BLaER1 (cell line): Measurements from ENCODE around the gene CUX1.
A peak's percentile ranks its signal among the peaks of the same experiment; 100 is the strongest.

Experiments
- H3K27ac ChIP-seq: shearing (Covaris generic); formaldehyde crosslinking; 2 replicates; pipeline ENCODE4 v1.8.1; 2022
- H3K27me3 ChIP-seq: shearing (Covaris generic); formaldehyde crosslinking; 2 replicates; pipeline ENCODE4 v1.8.1; 2022
- H3K36me3 ChIP-seq: shearing (Covaris generic); formaldehyde crosslinking; 2 replicates; pipeline ENCODE4 v1.8.1; 2022
- H3K4me1 ChIP-seq: shearing (Covaris generic); formaldehyde crosslinking; 2 replicates; pipeline ENCODE4 v1.8.1; 2022
- H3K4me2 ChIP-seq: shearing (Covaris generic); formaldehyde crosslinking; 2 replicates; pipeline ENCODE4 v1.8.1; 2022
- H3K4me3 ChIP-seq: shearing (Covaris generic); formaldehyde crosslinking; 2 replicates; pipeline ENCODE4 v1.8.1; 2022
- H3K9ac ChIP-seq: shearing (Covaris generic); formaldehyde crosslinking; 2 replicates; pipeline ENCODE4 v1.8.1; 2022
- H3K9me3 ChIP-seq: shearing (Covaris generic); formaldehyde crosslinking; 2 replicates; pipeline ENCODE4 v1.8.1; 2022
- H4K20me1 ChIP-seq: shearing (Covaris generic); formaldehyde crosslinking; 2 replicates; pipeline ENCODE4 v1.8.1; 2022
- Cebpa-rat ChIP-seq: shearing (Covaris generic); IDR thresholded peaks from 2 replicates; pipeline ENCODE4 v1.8.1; 2022

CUX1 gene

GRCh38 chr7:102063690-102064180 lies 246.3 kb downstream of the CUX1 start:
- no peak overlapping the region for H3K4me3 ChIP-seq
- peaks cover 79% of the 10 kb centered on the region for H3K4me1 ChIP-seq
- H3K27me3 ChIP-seq = no peaks in the 10 kb centered on the region
- H3K4me2 ChIP-seq = peak overlapping the region; percentile 75
- H3K27ac ChIP-seq = peak overlapping the region; percentile 81
- peaks cover 21% of the 10 kb centered on the region; the same call in 1 of the 2 replicates for H4K20me1 ChIP-seq
- peaks cover 29% of the 10 kb centered on the region for H3K36me3 ChIP-seq
- no peaks in the 10 kb centered on the region for H3K9me3 ChIP-seq
- H3K9ac ChIP-seq = no peak overlapping the region
- TF ChIP-seq Cebpa-rat = no peak

GRCh38 chr7:102064361-102065025 lies 247.1 kb downstream of the CUX1 start:
- H3K9me3 ChIP-seq = no peaks in the 10 kb centered on the region
- H3K9ac ChIP-seq = no peak overlapping the region
- H4K20me1 ChIP-seq = peaks cover 24% of the 10 kb centered on the region; the same call in 1 of the 2 replicates
- H3K27me3 ChIP-seq = no peaks in the 10 kb centered on the region
- H3K27ac ChIP-seq = peak overlapping the region; percentile 81
- H3K4me3 ChIP-seq = no peak overlapping the region
- H3K4me2 ChIP-seq = peak overlapping the region; percentile 75
- peaks cover 37% of the 10 kb centered on the region for H3K36me3 ChIP-seq
- H3K4me1 ChIP-seq = peaks cover 72% of the 10 kb centered on the region
- TF ChIP-seq Cebpa-rat = no peak

GRCh38 chr7:102065226-102065625 lies 247.8 kb downstream of the CUX1 start:
- H3K27ac ChIP-seq = peak overlapping the region; percentile 81
- no peak overlapping the region for H3K9ac ChIP-seq
- H3K27me3 ChIP-seq = no peaks in the 10 kb centered on the region
- H3K36me3 ChIP-seq = peaks cover 44% of the 10 kb centered on the region
- no peak for TF ChIP-seq Cebpa-rat
- peaks cover 24% of the 10 kb centered on the region; the same call in 1 of the 2 replicates for H4K20me1 ChIP-seq
- no peak overlapping the region for H3K4me3 ChIP-seq
- no peak overlapping the region for H3K4me2 ChIP-seq
- H3K9me3 ChIP-seq = peaks cover 5% of the 10 kb centered on the region; the same call in 1 of the 2 replicates
- H3K4me1 ChIP-seq = peaks cover 65% of the 10 kb centered on the region

- H3K9me3 ChIP-seq = peaks cover 17% of the 10 kb centered on the region
- H3K4me1 ChIP-seq = peaks cover 53% of the 10 kb centered on the region
- H3K4me2 ChIP-seq = peak overlapping the region; percentile 17; the same call in 1 of the 2 replicates
- H3K27ac ChIP-seq = peak overlapping the region; percentile 81
- H4K20me1 ChIP-seq = peaks cover 24% of the 10 kb centered on the region; the same call in 1 of the 2 replicates
- no peaks in the 10 kb centered on the region for H3K27me3 ChIP-seq
- no peak overlapping the region for H3K9ac ChIP-seq
- H3K4me3 ChIP-seq = no peak overlapping the region
- no peak for TF ChIP-seq Cebpa-rat
- H3K36me3 ChIP-seq = peaks cover 57% of the 10 kb centered on the region
Observed at GRCh38 chr7:102066476-102066875, 249.1 kb downstream of the CUX1 start.

GRCh38 chr7:102068846-102069245 lies 251.4 kb downstream of the CUX1 start:
- no peak overlapping the region for H3K9ac ChIP-seq
- peaks cover 26% of the 10 kb centered on the region for H3K9me3 ChIP-seq
- no peak for TF ChIP-seq Cebpa-rat
- no peak overlapping the region for H3K4me2 ChIP-seq
- H3K27me3 ChIP-seq = no peaks in the 10 kb centered on the region
- H3K27ac ChIP-seq = 0 out of 2 replicates have a peak overlapping the region, but pooled peaks have one; percentile 2
- no peak overlapping the region for H3K4me3 ChIP-seq
- H3K4me1 ChIP-seq = peaks cover 29% of the 10 kb centered on the region
- H3K36me3 ChIP-seq = peaks cover 80% of the 10 kb centered on the region
- peaks cover 26% of the 10 kb centered on the region; the same call in 1 of the 2 replicates for H4K20me1 ChIP-seq

GRCh38 chr7:102069931-102070629 lies 252.7 kb downstream of the CUX1 start:
- peaks cover 17% of the 10 kb centered on the region for H3K4me1 ChIP-seq
- H3K9ac ChIP-seq = no peak overlapping the region
- H3K4me2 ChIP-seq = no peak overlapping the region
- H3K9me3 ChIP-seq = peaks cover 26% of the 10 kb centered on the region
- peaks cover 89% of the 10 kb centered on the region for H3K36me3 ChIP-seq
- no peak overlapping the region for H3K27ac ChIP-seq
- no peak overlapping the region for H3K4me3 ChIP-seq
- no peak for TF ChIP-seq Cebpa-rat
- no peaks in the 10 kb centered on the region for H3K27me3 ChIP-seq
- peaks cover 28% of the 10 kb centered on the region; the same call in 1 of the 2 replicates for H4K20me1 ChIP-seq

GRCh38 chr7:102072003-102072402 lies 254.6 kb downstream of the CUX1 start:
- peaks cover 38% of the 10 kb centered on the region; the same call in 1 of the 2 replicates for H4K20me1 ChIP-seq
- H3K4me1 ChIP-seq = peaks cover 7% of the 10 kb centered on the region
- peaks cover 92% of the 10 kb centered on the region for H3K36me3 ChIP-seq

GRCh38 chr7:102072636-102073209 lies 255.3 kb downstream of the CUX1 start:
- Histone ChIP-seq H3K27me3 (no peaks in the 10 kb centered on the region), H3K4me3 (no peak overlapping the region), H3K4me1 (peaks cover 12% of the 10 kb centered on the region), H3K36me3 (peaks cover 90% of the 10 kb centered on the region), H3K9me3 (peaks cover 26% of the 10 kb centered on the region), H3K9ac (no peak overlapping the region), H3K4me2 (no peak overlapping the region), H3K27ac (no peak overlapping the region), H4K20me1 (peaks cover 43% of the 10 kb centered on the region; the same call in 1 of the 2 replicates)
- TF ChIP-seq Cebpa-rat = no peak

More at GRCh38 chr7:102072003-102072402, 254.6 kb downstream of the CUX1 start:
- H3K4me2 ChIP-seq = no peak overlapping the region
- H3K9me3 ChIP-seq = peaks cover 26% of the 10 kb centered on the region
- H3K27ac ChIP-seq = no peak overlapping the region
- 0 out of 2 replicates have a peak overlapping the region, but pooled peaks have one; percentile 14 for H3K4me3 ChIP-seq
- no peak for TF ChIP-seq Cebpa-rat
- H3K9ac ChIP-seq = no peak overlapping the region
- no peaks in the 10 kb centered on the region for H3K27me3 ChIP-seq

- TF ChIP-seq Cebpa-rat = no peak
- Histone ChIP-seq H4K20me1 (peaks cover 34% of the 10 kb centered on the region; the same call in 1 of the 2 replicates), H3K9ac (no peak overlapping the region), H3K4me1 (peaks cover 20% of the 10 kb centered on the region), H3K27me3 (no peaks in the 10 kb centered on the region), H3K4me3 (no peak overlapping the region), H3K27ac (no peak overlapping the region), H3K4me2 (no peak overlapping the region), H3K36me3 (peaks cover 89% of the 10 kb centered on the region), H3K9me3 (peaks cover 26% of the 10 kb centered on the region)
Observed at GRCh38 chr7:102073931-102074880, 256.8 kb downstream of the CUX1 start.
